SKM-1 treated with dmso at 0.1 percent for 144 hours (cell line): Measurements from ENCODE around the gene SLC35D3.
"Not testable (repeated sequence)": the region's sequence is repeated elsewhere in the genome, so short reads cannot be mapped to it uniquely, and the experiment has no call there.

Experiments used
- DNase-seq: peaks from one replicate; lab custom pipeline; 2025; ENCODE audit not compliant: unreplicated experiment; lab: John Stamatoyannopoulos, UW

SLC35D3 gene

GRCh38 chr6:136963259-136963658 lies 41.2 kb downstream of the SLC35D3 start:
- DNase-seq: no peak

GRCh38 chr6:136964398-136964797 lies 42.3 kb downstream of the SLC35D3 start:
- no peak for DNase-seq

GRCh38 chr6:136967876-136968752 lies 46.0 kb downstream of the SLC35D3 start:
- peak; percentile 60 for DNase-seq

- no peak for DNase-seq
These were observed 46.7 kb downstream of the SLC35D3 start for GRCh38 chr6:136968837-136969236.

GRCh38 chr6:136969433-136969832 lies 47.3 kb downstream of the SLC35D3 start:
- DNase-seq: no peak

- DNase-seq: no peak
These were observed 47.8 kb downstream of the SLC35D3 start for GRCh38 chr6:136969930-136970329.

- no peak for DNase-seq
These were observed 49.5 kb downstream of the SLC35D3 start for GRCh38 chr6:136971609-136972008.

GRCh38 chr6:136973781-136974180 lies 51.7 kb downstream of the SLC35D3 start:
- not testable (repeated sequence) for DNase-seq
